GM18520 (cell line): ENCODE measurements around the gene SPTB.

Source experiments
- ATAC-seq: cut with Tn5 transposase; IDR thresholded peaks from one replicate; pipeline ENCODE4 v1.9.1; 2021; ENCODE audit not compliant: unreplicated experiment

SPTB gene

GRCh38 chr14:64792871-64793560, 86.7 kb downstream of the SPTB start:
- ATAC-seq = no peak

GRCh38 chr14:64792231-64792630, 87.5 kb downstream of the SPTB start:
- ATAC-seq = no peak

GRCh38 chr14:64790478-64790877, 89.2 kb downstream of the SPTB start:
- ATAC-seq = no peak

- ATAC-seq = no peak
Measured at GRCh38 chr14:64789696-64790095, 90.0 kb downstream of the SPTB start.

- no peak for ATAC-seq
Measured at GRCh38 chr14:64788706-64789105, 91.0 kb downstream of the SPTB start.

GRCh38 chr14:64787619-64788018, 92.1 kb downstream of the SPTB start:
- no peak for ATAC-seq

GRCh38 chr14:64786296-64787149, 93.2 kb downstream of the SPTB start:
- no peak for ATAC-seq

GRCh38 chr14:64784006-64784405, 95.7 kb downstream of the SPTB start:
- no peak for ATAC-seq

GRCh38 chr14:64782196-64782595, 97.5 kb downstream of the SPTB start:
- no peak for ATAC-seq

- ATAC-seq = no peak
Measured at GRCh38 chr14:64779472-64779871, 100.2 kb downstream of the SPTB start.

- ATAC-seq = no peak
Measured at GRCh38 chr14:64778104-64778754, 101.5 kb downstream of the SPTB start.

- ATAC-seq = no peak
Measured at GRCh38 chr14:64777461-64777860, 102.2 kb downstream of the SPTB start.

- ATAC-seq = no peak
Measured at GRCh38 chr14:64775081-64775777, 104.5 kb downstream of the SPTB start.

GRCh38 chr14:64774272-64774671, 105.4 kb downstream of the SPTB start:
- no peak for ATAC-seq

GRCh38 chr14:64773577-64773976, 106.1 kb downstream of the SPTB start:
- no peak for ATAC-seq

- ATAC-seq = no peak
Measured at GRCh38 chr14:64773046-64773445, 106.7 kb downstream of the SPTB start.

- no peak for ATAC-seq
Measured at GRCh38 chr14:64772397-64772950, 107.2 kb downstream of the SPTB start.

GRCh38 chr14:64771161-64771560, 108.5 kb downstream of the SPTB start:
- no peak for ATAC-seq

- no peak for ATAC-seq
Measured at GRCh38 chr14:64770751-64771150, 109.0 kb downstream of the SPTB start.

- no peak for ATAC-seq
Measured at GRCh38 chr14:64769096-64770020, 110.3 kb downstream of the SPTB start.
